Kidney (tissue), 14 donors: ENCODE data around the gene PCMT1. TPM values are rescaled to one million over a fixed set of nuclear protein-coding genes. Genes with fewer than 3 reads are reported as not detected.

ENCODE experiments used
- DNase-seq, 5 donors: peaks; one replicate each; pipeline ENCODE4 v3.0.0-alpha.2; 2013 to 2020
- FAIRE-seq: peaks from 2 replicates; lab custom pipeline; 2012; peaks lifted over from hg19 to GRCh38; lab: Jason Lieb, UNC
- H3K27ac ChIP-seq, 2 donors: one replicate each; pipeline ENCODE4 v1.7.0; 2013; ENCODE audit warnings: low read depth in 2 of 2, low read length in 2 of 2, inconsistent platforms in 1 of 2
- H3K27me3 ChIP-seq: one replicate; pipeline ENCODE4 v1.7.1; 2013; ENCODE audit warnings: low read length, inconsistent platforms; ENCODE audit not compliant: control insufficient read depth, insufficient read depth
- H3K36me3 ChIP-seq, 3 donors: one replicate each; pipeline versions ENCODE4 v1.7.0 to v1.7.1; 2013; ENCODE audit warnings: low read length in 3 of 3, control low read depth in 1 of 3, inconsistent platforms in 1 of 3; ENCODE audit not compliant: insufficient read depth in 3 of 3, control insufficient read depth in 2 of 3
- H3K4me1 ChIP-seq, 3 donors: one replicate each; pipeline versions ENCODE4 v1.7.0 to v1.7.1; 2013; ENCODE audit warnings: low read length in 3 of 3, inconsistent platforms in 1 of 3, low read depth in 1 of 3; ENCODE audit not compliant: control insufficient read depth in 2 of 3, insufficient read depth in 2 of 3
- H3K4me3 ChIP-seq, 3 donors: one replicate each; pipeline versions ENCODE4 v1.7.0 to v1.8.1; 2013; ENCODE audit warnings: low read length in 3 of 3, control low read depth in 1 of 3, inconsistent platforms in 1 of 3
- H3K9ac ChIP-seq, 3 donors: one replicate each; pipeline versions ENCODE4 v1.7.0 to v1.7.1; 2013; ENCODE audit warnings: low read length in 3 of 3, control low read depth in 1 of 3, inconsistent platforms in 1 of 3
- H3K9me3 ChIP-seq, 3 donors: one replicate each; pipeline versions ENCODE4 v1.7.0 to v1.7.1; 2013; ENCODE audit warnings: low read length in 3 of 3, control low read depth in 1 of 3, inconsistent platforms in 1 of 3; ENCODE audit not compliant: control insufficient read depth in 2 of 3, insufficient read depth in 1 of 3
- CTCF ChIP-seq: IDR thresholded peaks from 3 replicates; pipeline ENCODE4 v1.5.1; 2012; ENCODE audit warnings: mild to moderate bottlenecking, moderate library complexity, borderline replicate concordance; ENCODE audit not compliant: insufficient read depth; ENCODE audit errors: extremely low read depth
- intact Hi-C: fragments of 100-400 bp; cut with DNase I; formaldehyde crosslinking; loops from one replicate; pipeline ENCODE4 v1.11.1; 2022
- polyA plus RNA-seq: library from polyadenylated mRNA; stranded (reverse); fragments of 350-450 nt; fragmentation: Illumina TruSeq; extraction: RNeasy Lipid Tissue Mini Kit (QIAGEN cat#74804); gene quantifications from one replicate; pipeline ENCODE4 v1.2.3, GENCODE V29; 2014; ENCODE audit warnings: low read depth, low replicate concordance; ENCODE audit not compliant: insufficient read depth
- total RNA-seq: library from RNA; stranded (reverse); fragmentation: NEBNext Ultra II Directional; extraction: Animal tissue kit (Norgen Biotek cat#: 25700); gene quantifications from one replicate; pipeline ENCODE4 v1.2.1, GENCODE V29; 2021
- donor health status: control.
- donor health status: control.
- donor health status: control.
- donor health status: control.
- donor health status: control.
- donor health status: DM: yes; HTN: yes; CAD: no.
- donor health status: Normal renal cell carcinoma (clear cell type).

PCMT1 gene
- total and polyA plus RNA-seq, 2 donors from 2014 or later, result 62.8 to 71.2 TPM

- no peaks in the 10 kb centered on the region for H3K27me3 ChIP-seq
- no peak overlapping the region for H3K4me3 ChIP-seq
- H3K36me3 ChIP-seq, result peaks cover 2 to 19% (median 11%) of the 10 kb centered on the region in 3 donors
- intact Hi-C loops, result no loop called here
- no peak for FAIRE-seq
- TF ChIP-seq CTCF, result no peak
- DNase-seq, result no peak
- H3K9ac ChIP-seq, result no peak overlapping the region
- H3K27ac ChIP-seq, result no peak overlapping the region
- H3K9me3 ChIP-seq, result no peaks in the 10 kb centered on the region
- H3K4me1 ChIP-seq, result peaks cover 0 to 2% (median 0%) of the 10 kb centered on the region in 3 donors
Measured at GRCh38 chr6:149727793-149728498, 21.6 kb upstream of the PCMT1 start.

- Histone ChIP-seq H3K4me3 (no peak overlapping the region), H3K27ac (no peak overlapping the region), H3K27me3 (no peaks in the 10 kb centered on the region), H3K9me3 (no peaks in the 10 kb centered on the region), H3K4me1 (peaks cover 0 to 2% (median 0%) of the 10 kb centered on the region in 3 donors), H3K36me3 (peaks cover 2 to 19% (median 11%) of the 10 kb centered on the region in 3 donors), H3K9ac (no peak overlapping the region)
- DNase-seq (no peak), FAIRE-seq (no peak)
- intact Hi-C loops, result no loop called here
- no peak for TF ChIP-seq CTCF
Measured at GRCh38 chr6:149728499-149729234, 20.9 kb upstream of the PCMT1 start.

- H3K4me3 ChIP-seq, result no peak overlapping the region
- no peaks in the 10 kb centered on the region for H3K27me3 ChIP-seq
- peaks cover 2 to 18% (median 11%) of the 10 kb centered on the region in 3 donors for H3K36me3 ChIP-seq
- intact Hi-C loops, result no loop called here
- no peak for TF ChIP-seq CTCF
- peaks cover 0 to 2% (median 0%) of the 10 kb centered on the region in 3 donors for H3K4me1 ChIP-seq
- FAIRE-seq (no peak), DNase-seq (no peak)
- H3K9ac ChIP-seq, result no peak overlapping the region
- no peak overlapping the region for H3K27ac ChIP-seq
- no peaks in the 10 kb centered on the region for H3K9me3 ChIP-seq
Measured at GRCh38 chr6:149729824-149730223, 19.7 kb upstream of the PCMT1 start.
